Spleen (tissue), 11 donors: ENCODE data around the gene PIK3C2G. TPM values are rescaled to one million over a fixed set of nuclear protein-coding genes. Genes with fewer than 3 reads are reported as not detected.

ENCODE experiments used
- DNase-seq: peaks from one replicate; pipeline ENCODE4 v3.0.0-alpha.2; 2020
- H3K27ac ChIP-seq, 8 donors: fragments of 200-600 bp; sonication (generic) in 7 of 8; 1 replicate in 4 of 8; 2 replicates in 4 of 8; pipeline versions ENCODE4 v1.5.0 to v1.8.0; 2016 to 2021; ENCODE audit warnings: inconsistent platforms in 4 of 8, mild to moderate bottlenecking in 4 of 8, moderate library complexity in 1 of 8
- H3K27me3 ChIP-seq, 7 donors: fragments of 200-600 bp; sonication (generic) in 6 of 7; replicated peaks in 1 of 7; 1 replicate in 4 of 7; 2 replicates in 3 of 7; pipeline versions ENCODE4 v1.5.0 to v1.8.0; 2016 to 2021; ENCODE audit warnings: inconsistent platforms in 3 of 7, mild to moderate bottlenecking in 1 of 7
- H3K36me3 ChIP-seq, 6 donors: fragments of 200-600 bp; sonication (generic) in 5 of 6; 1 replicate in 4 of 6; 2 replicates in 2 of 6; pipeline versions ENCODE4 v1.5.0 to v1.8.0; 2016 to 2021; ENCODE audit warnings: inconsistent platforms in 2 of 6
- H3K4me1 ChIP-seq, 6 donors: fragments of 200-600 bp; sonication (generic) in 5 of 6; 1 replicate in 3 of 6; 2 replicates in 3 of 6; pipeline versions ENCODE4 v1.5.0 to v1.8.0; 2016 to 2021; ENCODE audit warnings: inconsistent platforms in 3 of 6
- H3K4me3 ChIP-seq, 8 donors: fragments of 200-600 bp; sonication (generic) in 7 of 8; 1 replicate in 4 of 8; 2 replicates in 4 of 8; pipeline versions ENCODE4 v1.5.0 to v1.8.0; 2016 to 2021; ENCODE audit warnings: inconsistent platforms in 4 of 8, mild to moderate bottlenecking in 4 of 8, moderate library complexity in 2 of 8
- H3K9me3 ChIP-seq, 8 donors: fragments of 200-600 bp; sonication (generic) in 7 of 8; 1 replicate in 4 of 8; 2 replicates in 4 of 8; pipeline versions ENCODE4 v1.5.0 to v1.8.0; 2016 to 2021; ENCODE audit warnings: inconsistent platforms in 4 of 8
- CTCF ChIP-seq, 11 experiments: fragments of 200-600 bp in 7 of 11; fragments of 450-650 bp in 4 of 11; sonication (generic) in 4 of 11; IDR thresholded peaks in 8 of 11; conservative IDR thresholded peaks in 3 of 11; 1 replicate in 7 of 11; 2 replicates in 4 of 11; pipeline versions ENCODE4 v1.4.0 to v1.8.0; 2016 to 2021; ENCODE audit warnings: antibody characterized with exemption in 11 of 11, inconsistent platforms in 4 of 11, mild to moderate bottlenecking in 1 of 11
- POLR2A ChIP-seq, 3 donors: fragments of 450-650 bp; IDR thresholded peaks; one replicate each; pipeline ENCODE4 v1.5.1; 2017; ENCODE audit warnings: antibody characterized with exemption in 3 of 3, mild to moderate bottlenecking in 1 of 3
- POLR2AphosphoS5 ChIP-seq, 3 donors: sonication (generic); formaldehyde crosslinking; IDR thresholded peaks; one replicate each; pipeline ENCODE4 v1.5.1; 2017; ENCODE audit warnings: antibody characterized with exemption in 3 of 3
- WGBS, 5 donors: extraction: QIAGEN DNeasy Blood & Tissue Kit in 3 of 5; methylation state at CpG; one replicate each; pipeline versions ENCODE4 v1.1.5 to v1.1.7; 2013 to 2018; 5-methylcytosine and 5-hydroxymethylcytosine counted together
- intact Hi-C: fragments of 100-400 bp; cut with DNase I; formaldehyde crosslinking; loops from one replicate; pipeline ENCODE4 v1.15.0; 2023; ENCODE audit warnings: low total_unique reads
- polyA plus RNA-seq, 3 donors: library from polyadenylated mRNA; stranded (reverse); fragments of 200-250 nt; gene quantifications; one replicate each; pipeline ENCODE4 v1.2.1, GENCODE V29; 2013
- total RNA-seq, 7 donors: library from RNA; depleted of rRNA in 3 of 7; stranded (reverse); fragments of >200 nt in 3 of 7; fragmentation: NEBNext Ultra II Directional in 4 of 7; extraction: Animal tissue kit (Norgen Biotek cat#: 25700) in 4 of 7; gene quantifications; one replicate each; pipeline versions ENCODE4 v1.1.0 to v1.2.1, GENCODE V29; 2016 to 2021
- donor health status: healthy with polysubstance abuse.
- donor health status: DM: no; HTN: no; CAD: no; lungs with moderate emphysema.
- donor health status: DM: no; HTN: no; CAD: no.
- donor health status: Bipolar disorder and iron deficiency.
- donor health status: healthy.
- donor health status: DM: no; HTN: no; CAD: no.
- donor health status: DM: yes; HTN: yes; CAD: no.

The PIK3C2G gene
- total and polyA plus RNA-seq, 10 donors = not detected

- DNase-seq = no peak
- intact Hi-C loops = no loop called here
- WGBS, 5 donors = 80 to 88% (median 82%) methylated on average over 6 of the region's 6 CpGs
- Histone ChIP-seq H3K4me3 (no peak overlapping the region), H3K4me1 (no peaks in the 10 kb centered on the region), H3K27ac (no peak overlapping the region), H3K9me3 (peaks cover 0 to 29% (median 7%) of the 10 kb centered on the region in 8 donors), H3K36me3 (no peaks in the 10 kb centered on the region), H3K27me3 (no peaks in the 10 kb centered on the region)
- TF ChIP-seq POLR2A (IDR thresholded peaks at IDR 0.05) (no peak), POLR2AphosphoS5 (IDR thresholded peaks at IDR 0.05) (no peak), CTCF (IDR thresholded peaks at IDR 0.05 in 8 of 11, conservative IDR thresholded peaks at IDR 0.05 in 3 of 11) (no peak)
Measured at GRCh38 chr12:18373181-18373580, 111.9 kb downstream of the PIK3C2G start.

- TF ChIP-seq CTCF (IDR thresholded peaks at IDR 0.05 in 8 of 11, conservative IDR thresholded peaks at IDR 0.05 in 3 of 11) (no peak), POLR2A (IDR thresholded peaks at IDR 0.05) (no peak), POLR2AphosphoS5 (IDR thresholded peaks at IDR 0.05) (no peak)
- Histone ChIP-seq H3K27me3 (no peaks in the 10 kb centered on the region), H3K27ac (no peak overlapping the region), H3K4me3 (no peak overlapping the region), H3K4me1 (no peaks in the 10 kb centered on the region), H3K36me3 (no peaks in the 10 kb centered on the region), H3K9me3 (peaks cover 0 to 30% (median 13%) of the 10 kb centered on the region in 8 donors)
- intact Hi-C loops = no loop called here
- DNase-seq = no peak
Measured at GRCh38 chr12:18375131-18375530, 113.8 kb downstream of the PIK3C2G start.

GRCh38 chr12:18375583-18375982 is 114.3 kb downstream of the PIK3C2G start:
- Histone ChIP-seq H3K4me3 (no peak overlapping the region), H3K9me3 (peaks cover 0 to 32% (median 15%) of the 10 kb centered on the region in 8 donors), H3K27me3 (no peaks in the 10 kb centered on the region), H3K4me1 (no peaks in the 10 kb centered on the region), H3K27ac (no peak overlapping the region), H3K36me3 (no peaks in the 10 kb centered on the region)
- intact Hi-C loops = no loop called here
- no peak for TF ChIP-seq POLR2A (IDR thresholded peaks at IDR 0.05)
- TF ChIP-seq POLR2AphosphoS5 (IDR thresholded peaks at IDR 0.05) = no peak
- TF ChIP-seq CTCF (IDR thresholded peaks at IDR 0.05 in 8 of 11, conservative IDR thresholded peaks at IDR 0.05 in 3 of 11) = no peak
- WGBS, 5 donors = 74 to 90% (median 88%) methylated on average over 2 of the region's 2 CpGs
- DNase-seq = no peak

- H3K9me3 ChIP-seq = peaks cover 0 to 16% (median 9%) of the 10 kb centered on the region in 8 donors
- WGBS, 5 donors = 66 to 83% (median 73%) methylated on average over 4 of the region's 4 CpGs
- H3K4me3 ChIP-seq = no peak overlapping the region
- no peaks in the 10 kb centered on the region for H3K27me3 ChIP-seq
- H3K27ac ChIP-seq = no peak overlapping the region
- no peak for DNase-seq
- H3K36me3 ChIP-seq = no peaks in the 10 kb centered on the region
- TF ChIP-seq POLR2A (IDR thresholded peaks at IDR 0.05) = no peak
- no peak for TF ChIP-seq CTCF (IDR thresholded peaks at IDR 0.05 in 8 of 11, conservative IDR thresholded peaks at IDR 0.05 in 3 of 11)
- no peak for TF ChIP-seq POLR2AphosphoS5 (IDR thresholded peaks at IDR 0.05)
- intact Hi-C loops = no loop called here
- H3K4me1 ChIP-seq = peaks cover 0 to 3% (median 0%) of the 10 kb centered on the region in 6 donors
Measured at GRCh38 chr12:18382236-18382885, 121.0 kb downstream of the PIK3C2G start.
